Measurements from ENCODE around the gene CDYL. TPM values are rescaled to one million over a fixed set of nuclear protein-coding genes. Genes with fewer than 3 reads are reported as not detected.

CDYL gene
- polyA plus RNA-seq, 5 donors: 25.2 to 31.9 (median 31.4) TPM

GRCh38 chr6:4961322-4962168, 185.3 kb downstream of the CDYL start:
- DNase-seq: no peak

- DNase-seq: no peak
These were observed 186.7 kb downstream of the CDYL start for GRCh38 chr6:4962905-4963304.

DNA sequence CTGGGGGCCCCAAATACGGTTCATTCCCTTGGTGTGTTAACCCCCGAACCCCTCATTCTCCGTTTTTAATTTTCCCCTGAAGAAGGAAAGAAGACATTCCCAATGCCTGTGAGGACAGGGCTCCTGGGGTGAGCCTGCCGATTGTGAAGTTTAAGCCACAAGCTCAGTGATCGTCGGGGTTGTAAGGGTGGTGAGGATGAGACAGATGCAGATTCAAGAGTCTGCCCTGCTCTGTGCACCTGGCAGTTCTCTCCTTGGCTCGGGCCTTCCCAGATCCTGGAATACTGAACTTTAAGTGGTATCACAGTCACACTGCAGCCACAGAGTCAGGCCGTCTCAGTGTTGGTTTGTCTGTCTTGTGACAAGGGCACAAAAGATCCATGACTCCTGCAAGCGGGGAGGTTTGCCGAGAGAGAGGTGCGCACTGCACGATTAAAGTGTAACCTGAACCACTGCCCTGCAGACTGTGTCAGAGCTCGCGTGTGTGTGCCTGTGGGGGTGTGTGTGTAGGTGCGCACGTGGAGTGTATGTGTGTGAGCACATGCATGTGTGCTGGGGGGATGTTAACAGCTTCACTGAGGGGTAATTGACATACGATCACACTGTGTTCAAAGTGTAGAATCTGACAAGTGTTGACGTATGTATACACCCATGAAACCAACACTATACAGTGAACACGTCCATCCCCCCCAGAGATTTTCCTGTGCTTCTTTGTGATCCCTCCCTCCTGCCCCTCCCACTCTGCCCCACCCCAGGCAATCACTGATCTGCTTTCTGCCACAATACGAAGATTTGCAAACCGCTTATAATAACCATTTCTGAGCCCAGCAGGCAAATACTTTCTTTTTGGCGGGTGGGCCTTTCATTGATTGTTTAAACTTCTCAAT, 188.7 kb downstream of the CDYL start:
- no peak for DNase-seq

DNA sequence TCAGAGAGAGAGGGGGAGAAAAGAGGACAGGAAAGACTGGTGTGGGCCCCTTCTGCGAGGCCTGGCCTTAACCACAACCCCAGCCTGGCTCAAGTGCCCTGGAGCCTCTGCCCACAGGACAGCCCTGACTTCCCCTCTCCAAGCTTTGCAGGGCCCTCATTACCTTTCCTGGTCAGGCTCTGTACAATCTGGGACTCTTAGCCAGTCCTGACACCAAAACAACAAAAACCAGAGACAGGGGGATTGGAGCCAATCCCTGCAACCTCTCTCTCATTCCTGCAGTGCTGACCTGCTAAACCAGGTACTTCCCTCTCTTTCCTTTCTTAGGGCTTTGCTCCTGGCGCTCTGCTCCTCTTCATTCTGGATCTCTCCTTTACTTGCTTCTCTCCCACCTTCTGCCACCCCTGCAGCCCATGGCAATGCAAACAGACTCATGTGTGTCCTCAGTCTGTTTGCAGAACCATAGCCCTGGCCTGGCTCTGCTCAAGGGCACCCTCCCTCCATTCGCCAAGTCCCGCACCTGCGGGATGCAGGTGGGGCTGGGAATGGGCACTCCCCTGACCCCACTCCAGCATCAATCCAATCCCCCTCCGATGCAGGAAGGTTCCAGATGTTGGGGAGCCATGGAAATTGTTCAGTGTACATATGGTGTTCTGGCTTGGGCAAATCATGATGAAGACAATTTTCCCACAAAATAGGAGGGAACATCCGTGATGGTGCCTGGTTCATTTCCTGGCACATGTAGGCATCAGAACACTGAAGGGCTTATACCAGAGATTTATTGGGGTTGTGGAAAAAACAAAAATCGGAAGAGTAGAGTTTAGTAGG, 189.6 kb downstream of the CDYL start:
- no peak for DNase-seq

- DNase-seq: no peak
These were observed 191.3 kb downstream of the CDYL start for GRCh38 chr6:4967301-4968030.

DNA sequence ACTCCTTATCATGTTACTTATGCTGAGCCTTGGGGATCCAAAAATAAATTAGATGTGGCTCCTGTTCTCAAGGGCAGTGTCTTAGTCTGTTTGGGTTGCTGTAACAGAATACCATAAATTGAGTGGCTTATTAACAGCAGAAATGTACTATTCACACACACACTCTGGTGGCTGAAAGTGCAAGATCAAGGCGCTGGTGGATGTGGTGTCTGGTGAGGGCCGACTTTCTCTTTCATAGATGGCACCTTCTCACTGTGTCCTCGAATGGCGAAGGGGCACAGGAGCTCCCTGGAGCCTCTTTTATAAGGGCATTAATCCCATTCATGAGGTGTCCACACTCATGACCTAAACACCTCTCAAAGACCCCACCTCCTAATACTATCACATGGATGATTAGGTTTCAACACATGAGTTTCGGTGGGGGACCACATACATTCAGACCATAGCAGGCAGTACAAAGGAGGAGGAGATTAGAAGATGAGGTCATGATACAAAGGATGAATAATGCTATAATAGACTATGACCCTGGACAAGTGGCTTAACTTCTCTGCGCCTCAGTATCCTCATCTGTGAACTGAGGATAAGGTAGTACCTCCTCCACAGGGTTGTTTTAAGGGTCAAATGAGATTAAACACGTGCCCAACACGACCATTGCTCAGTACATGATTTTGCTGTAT, 193.5 kb downstream of the CDYL start:
- no peak for DNase-seq

GRCh38 chr6:4970739-4971395, 194.7 kb downstream of the CDYL start:
- no peak for DNase-seq

GRCh38 chr6:4971851-4972250, 195.6 kb downstream of the CDYL start:
- no peak for DNase-seq

DNA sequence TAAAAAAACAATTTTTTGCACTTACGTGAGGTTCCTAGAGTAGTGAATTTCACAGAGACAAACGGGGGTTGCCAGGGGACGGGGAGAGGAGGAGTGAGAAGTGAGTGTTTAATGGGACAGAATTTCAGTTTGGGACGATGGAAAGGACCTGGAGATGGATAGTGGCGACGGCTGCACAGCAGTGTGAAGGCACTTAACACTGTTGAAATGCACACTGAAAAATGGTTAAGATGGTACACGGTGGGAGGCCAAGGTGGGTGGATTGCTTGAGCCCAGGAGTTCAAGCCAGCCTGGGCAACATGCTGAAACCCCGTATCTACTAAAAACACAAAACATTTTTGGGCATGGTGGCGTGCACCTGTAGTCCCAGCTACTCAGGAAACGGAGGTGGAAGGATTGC, 196.2 kb downstream of the CDYL start:
- DNase-seq: no peak

GRCh38 chr6:4973415-4973814, 197.2 kb downstream of the CDYL start:
- no peak for DNase-seq

- peak; percentile 55 to 65 for DNase-seq
These were observed 198.0 kb downstream of the CDYL start for GRCh38 chr6:4973982-4974745.

GRCh38 chr6:4974962-4975361, 198.8 kb downstream of the CDYL start:
- no peak for DNase-seq

GRCh38 chr6:4975506-4975905, 199.3 kb downstream of the CDYL start:
- DNase-seq: no peak

DNA sequence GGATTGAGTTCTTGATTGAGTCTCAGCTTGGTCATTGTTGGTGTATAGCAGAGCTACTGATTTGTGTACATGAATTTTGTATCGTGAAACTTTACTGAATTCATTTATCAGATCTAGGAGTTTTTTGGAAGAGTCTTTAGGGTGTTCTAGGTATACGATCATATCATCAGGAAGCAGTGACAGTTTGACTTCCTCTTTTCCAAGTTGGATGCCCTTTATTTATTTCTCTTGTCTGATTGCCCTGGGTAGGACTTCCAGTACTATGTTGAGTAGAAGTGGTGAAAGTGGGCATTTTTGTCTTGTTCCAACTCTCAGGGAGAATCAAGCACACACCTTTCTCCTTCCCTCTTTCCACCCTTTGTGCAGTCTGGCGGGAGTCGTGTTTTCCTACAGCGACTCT, 201.3 kb downstream of the CDYL start:
- DNase-seq: no peak

DNA sequence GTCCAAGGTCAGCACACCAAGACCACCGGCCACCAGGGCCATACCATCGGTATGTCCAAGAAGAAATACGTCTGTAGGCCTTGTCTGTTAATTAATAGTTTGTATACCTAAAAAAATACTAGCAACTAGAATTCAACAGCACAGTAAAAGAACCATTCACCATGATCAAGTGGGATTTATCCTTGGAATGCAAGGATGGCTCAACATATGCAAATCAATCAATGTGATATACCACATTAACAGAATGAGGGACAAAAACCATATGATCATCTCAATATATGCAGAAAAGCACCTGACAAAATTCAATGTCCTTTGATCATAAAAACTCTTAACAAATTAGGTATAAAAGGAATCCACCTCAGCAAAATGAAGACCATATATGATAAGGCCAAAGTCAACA, 203.2 kb downstream of the CDYL start:
- no peak for DNase-seq

DNA sequence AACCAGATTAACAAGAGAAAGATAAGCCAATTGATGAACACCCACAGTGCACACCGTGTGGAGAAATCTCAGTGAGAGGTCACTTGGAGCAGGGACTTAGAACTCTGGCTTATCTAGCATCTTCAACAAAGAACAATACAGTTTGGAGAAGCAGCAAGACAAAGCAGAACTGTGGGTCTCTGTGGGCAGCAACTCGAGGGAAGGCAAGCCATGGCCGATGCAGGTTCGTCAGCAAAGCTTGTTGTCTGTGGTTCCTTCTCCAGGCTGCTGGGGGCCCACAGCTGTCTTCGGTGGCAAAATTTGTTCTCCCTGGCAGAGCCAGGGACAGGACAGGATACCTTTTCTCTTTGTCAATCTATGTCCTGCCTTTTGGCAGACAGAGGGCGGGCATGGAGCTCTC, 205.6 kb downstream of the CDYL start:
- DNase-seq: no peak

- no peak for DNase-seq
These were observed 207.1 kb downstream of the CDYL start for GRCh38 chr6:4983322-4983721.

- DNase-seq: no peak
These were observed 210.8 kb downstream of the CDYL start for GRCh38 chr6:4986999-4987398.

DNA sequence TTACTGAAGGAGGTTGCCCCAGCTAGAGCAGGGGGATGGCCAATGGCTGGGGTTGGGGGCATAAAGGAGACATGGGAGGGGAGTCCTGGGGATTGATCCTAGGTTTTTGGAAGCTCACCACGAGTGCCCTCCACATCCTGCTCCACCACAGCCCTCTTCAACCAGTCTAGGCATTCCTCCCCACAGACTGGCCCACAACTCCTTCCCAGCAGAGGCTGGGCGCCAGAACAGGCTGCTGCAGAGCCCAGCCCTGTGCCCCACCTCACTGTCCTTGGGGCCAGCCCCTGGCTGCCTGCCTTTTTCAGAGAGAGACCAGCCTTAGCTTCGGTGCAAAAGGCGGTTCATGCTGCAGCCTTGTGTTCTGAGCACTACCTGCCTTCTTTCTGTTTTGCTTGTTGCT, 211.2 kb downstream of the CDYL start:
- no peak for DNase-seq
